ENCODE measurements around the gene DBF4. TPM values are rescaled to one million over a fixed set of nuclear protein-coding genes. Genes with fewer than 3 reads are reported as not detected.

Gene DBF4
- total and polyA plus RNA-seq, 2 of the 13 experiments (the other 11 are each of a cell fraction or from before 2014, with no cell fraction given), result 5.0 to 64.4 TPM

DNA sequence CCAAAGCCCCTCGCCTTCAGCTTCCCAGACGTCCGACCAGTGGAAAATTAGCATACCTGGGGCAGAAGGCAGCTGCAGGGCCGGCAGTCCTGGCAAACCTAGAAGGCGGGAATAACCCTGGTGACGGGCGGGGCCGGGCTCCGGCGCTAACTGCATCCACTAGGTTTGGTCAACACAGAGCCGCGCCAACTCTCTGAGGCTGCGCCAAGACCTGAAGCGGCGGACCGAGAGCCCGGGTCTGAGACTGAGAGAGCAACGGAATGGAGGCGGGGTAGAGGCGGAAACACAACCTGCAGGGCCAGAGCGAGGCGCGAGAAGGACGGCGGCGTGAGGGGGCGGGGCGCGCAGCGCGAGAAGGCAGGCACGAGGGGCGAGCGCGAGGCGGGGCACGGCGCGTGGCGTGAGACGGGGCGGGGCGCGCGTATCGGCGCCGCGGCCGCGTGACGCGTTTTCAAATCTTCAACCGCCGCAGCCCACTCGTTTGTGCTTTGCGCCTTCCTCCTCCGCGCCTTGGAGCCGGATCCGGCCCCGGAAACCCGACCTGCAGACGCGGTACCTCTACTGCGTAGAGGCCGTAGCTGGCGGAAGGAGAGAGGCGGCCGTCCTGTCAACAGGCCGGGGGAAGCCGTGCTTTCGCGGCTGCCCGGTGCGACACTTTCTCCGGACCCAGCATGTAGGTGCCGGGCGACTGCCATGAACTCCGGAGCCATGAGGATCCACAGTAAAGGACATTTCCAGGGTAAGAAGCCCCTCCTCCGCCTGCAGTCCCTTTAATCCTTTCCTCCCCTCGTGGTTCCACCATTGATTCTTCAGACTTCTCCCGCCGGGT is at the start of gene DBF4, which contains the start of gene SLC25A40 (continued):
- TF ChIP-seq POGZ (CRISPR knock-in tag; IDR thresholded peaks at IDR 0.05), result peak; percentile 72; the same call in 1 of the 2 replicates
- TF ChIP-seq HHEX (CRISPR knock-in tag; IDR thresholded peaks at IDR 0.05), result no peak
- peak; percentile 2 for TF ChIP-seq ZNF121 (CRISPR knock-in tag; IDR thresholded peaks at IDR 0.05)
- no peak for TF ChIP-seq ZNF432 (CRISPR knock-in tag; IDR thresholded peaks at IDR 0.05; ENCODE audit: borderline replicate concordance)
- no peak for TF ChIP-seq ZNF782 (CRISPR knock-in tag; IDR thresholded peaks at IDR 0.05; ENCODE audit: borderline replicate concordance)
- TF ChIP-seq NCOA2 (CRISPR knock-in tag; IDR thresholded peaks at IDR 0.05), result no peak
- TF ChIP-seq MYNN (CRISPR knock-in tag; IDR thresholded peaks at IDR 0.05; ENCODE audit: low read depth), result no peak
- TF ChIP-seq, protein P1, sequence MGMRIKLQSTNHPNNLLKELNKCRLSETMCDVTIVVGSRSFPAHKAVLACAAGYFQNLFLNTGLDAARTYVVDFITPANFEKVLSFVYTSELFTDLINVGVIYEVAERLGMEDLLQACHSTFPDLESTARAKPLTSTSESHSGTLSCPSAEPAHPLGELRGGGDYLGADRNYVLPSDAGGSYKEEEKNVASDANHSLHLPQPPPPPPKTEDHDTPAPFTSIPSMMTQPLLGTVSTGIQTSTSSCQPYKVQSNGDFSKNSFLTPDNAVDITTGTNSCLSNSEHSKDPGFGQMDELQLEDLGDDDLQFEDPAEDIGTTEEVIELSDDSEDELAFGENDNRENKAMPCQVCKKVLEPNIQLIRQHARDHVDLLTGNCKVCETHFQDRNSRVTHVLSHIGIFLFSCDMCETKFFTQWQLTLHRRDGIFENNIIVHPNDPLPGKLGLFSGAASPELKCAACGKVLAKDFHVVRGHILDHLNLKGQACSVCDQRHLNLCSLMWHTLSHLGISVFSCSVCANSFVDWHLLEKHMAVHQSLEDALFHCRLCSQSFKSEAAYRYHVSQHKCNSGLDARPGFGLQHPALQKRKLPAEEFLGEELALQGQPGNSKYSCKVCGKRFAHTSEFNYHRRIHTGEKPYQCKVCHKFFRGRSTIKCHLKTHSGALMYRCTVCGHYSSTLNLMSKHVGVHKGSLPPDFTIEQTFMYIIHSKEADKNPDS (CRISPR knock-in tag; IDR thresholded peaks at IDR 0.05), result 0 out of 2 replicates have a peak, but pooled peaks have one; percentile 48
- peak; percentile 55; the same call in 1 of the 2 replicates for TF ChIP-seq HNRNPUL1 (IDR thresholded peaks at IDR 0.05; ENCODE audit: low read depth, low read length)
- TF ChIP-seq, protein P2, sequence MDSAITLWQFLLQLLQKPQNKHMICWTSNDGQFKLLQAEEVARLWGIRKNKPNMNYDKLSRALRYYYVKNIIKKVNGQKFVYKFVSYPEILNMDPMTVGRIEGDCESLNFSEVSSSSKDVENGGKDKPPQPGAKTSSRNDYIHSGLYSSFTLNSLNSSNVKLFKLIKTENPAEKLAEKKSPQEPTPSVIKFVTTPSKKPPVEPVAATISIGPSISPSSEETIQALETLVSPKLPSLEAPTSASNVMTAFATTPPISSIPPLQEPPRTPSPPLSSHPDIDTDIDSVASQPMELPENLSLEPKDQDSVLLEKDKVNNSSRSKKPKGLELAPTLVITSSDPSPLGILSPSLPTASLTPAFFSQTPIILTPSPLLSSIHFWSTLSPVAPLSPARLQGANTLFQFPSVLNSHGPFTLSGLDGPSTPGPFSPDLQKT (CRISPR knock-in tag; IDR thresholded peaks at IDR 0.05; ENCODE audit: borderline replicate concordance), result no peak
- no peak for TF ChIP-seq JUN (CRISPR knock-in tag; IDR thresholded peaks at IDR 0.05)
- TF ChIP-seq TAF15 (IDR thresholded peaks at IDR 0.05; ENCODE audit: low read depth, low read length, poor library complexity, severe bottlenecking), result no peak
- TF ChIP-seq ZNF451 (CRISPR knock-in tag; IDR thresholded peaks at IDR 0.05), result peak; percentile 26; the same call in 1 of the 2 replicates
- 0 out of 2 replicates have a peak, but pooled peaks have one; percentile 24 for TF ChIP-seq ZNF354B (CRISPR knock-in tag; IDR thresholded peaks at IDR 0.05)
- TF ChIP-seq, protein P3, sequence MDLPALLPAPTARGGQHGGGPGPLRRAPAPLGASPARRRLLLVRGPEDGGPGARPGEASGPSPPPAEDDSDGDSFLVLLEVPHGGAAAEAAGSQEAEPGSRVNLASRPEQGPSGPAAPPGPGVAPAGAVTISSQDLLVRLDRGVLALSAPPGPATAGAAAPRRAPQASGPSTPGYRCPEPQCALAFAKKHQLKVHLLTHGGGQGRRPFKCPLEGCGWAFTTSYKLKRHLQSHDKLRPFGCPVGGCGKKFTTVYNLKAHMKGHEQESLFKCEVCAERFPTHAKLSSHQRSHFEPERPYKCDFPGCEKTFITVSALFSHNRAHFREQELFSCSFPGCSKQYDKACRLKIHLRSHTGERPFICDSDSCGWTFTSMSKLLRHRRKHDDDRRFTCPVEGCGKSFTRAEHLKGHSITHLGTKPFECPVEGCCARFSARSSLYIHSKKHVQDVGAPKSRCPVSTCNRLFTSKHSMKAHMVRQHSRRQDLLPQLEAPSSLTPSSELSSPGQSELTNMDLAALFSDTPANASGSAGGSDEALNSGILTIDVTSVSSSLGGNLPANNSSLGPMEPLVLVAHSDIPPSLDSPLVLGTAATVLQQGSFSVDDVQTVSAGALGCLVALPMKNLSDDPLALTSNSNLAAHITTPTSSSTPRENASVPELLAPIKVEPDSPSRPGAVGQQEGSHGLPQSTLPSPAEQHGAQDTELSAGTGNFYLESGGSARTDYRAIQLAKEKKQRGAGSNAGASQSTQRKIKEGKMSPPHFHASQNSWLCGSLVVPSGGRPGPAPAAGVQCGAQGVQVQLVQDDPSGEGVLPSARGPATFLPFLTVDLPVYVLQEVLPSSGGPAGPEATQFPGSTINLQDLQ (CRISPR knock-in tag; IDR thresholded peaks at IDR 0.05), result peak; percentile 71; the same call in 1 of the 2 replicates
- TF ChIP-seq NPAS2 (CRISPR knock-in tag; IDR thresholded peaks at IDR 0.05; ENCODE audit: borderline replicate concordance), result no peak
